Dedifferentiated amniotic fluid mesenchymal stem cell (primary cell): Measurements from ENCODE around the gene GLI3.
"Not testable (repeated sequence)": the region's sequence is repeated elsewhere in the genome, so short reads cannot be mapped to it uniquely, and the experiment has no call there.

Experiments used
- DNase-seq: peaks from one replicate; pipeline ENCODE4 v3.0.0-alpha.2; 2016; ENCODE audit errors: extremely low spot score

GLI3 gene

GRCh38 chr7:42212541-42213090, 24.4 kb downstream of the GLI3 start:
- DNase-seq = no peak

- DNase-seq = no peak
These were observed 25.1 kb downstream of the GLI3 start for GRCh38 chr7:42211938-42212337.

GRCh38 chr7:42210779-42211178, 26.2 kb downstream of the GLI3 start:
- no peak for DNase-seq

GRCh38 chr7:42210333-42210732, 26.7 kb downstream of the GLI3 start:
- no peak for DNase-seq

- DNase-seq = not testable (repeated sequence)
These were observed 27.9 kb downstream of the GLI3 start for GRCh38 chr7:42209085-42209484.

- DNase-seq = no peak
These were observed 28.4 kb downstream of the GLI3 start for GRCh38 chr7:42208572-42208971.

GRCh38 chr7:42207420-42207819, 29.6 kb downstream of the GLI3 start:
- DNase-seq = no peak

- DNase-seq = no peak
These were observed 33.7 kb downstream of the GLI3 start for GRCh38 chr7:42203336-42203735.

- no peak for DNase-seq
These were observed 34.4 kb downstream of the GLI3 start for GRCh38 chr7:42202601-42203000.

GRCh38 chr7:42198974-42199668, 37.9 kb downstream of the GLI3 start:
- peak; percentile 79 for DNase-seq

GRCh38 chr7:42198296-42198695, 38.7 kb downstream of the GLI3 start:
- no peak for DNase-seq

GRCh38 chr7:42197451-42197850, 39.6 kb downstream of the GLI3 start:
- no peak for DNase-seq

- no peak for DNase-seq
These were observed 42.8 kb downstream of the GLI3 start for GRCh38 chr7:42194238-42194637.

GRCh38 chr7:42193471-42194129, 43.4 kb downstream of the GLI3 start:
- no peak for DNase-seq

- DNase-seq = no peak
These were observed 44.1 kb downstream of the GLI3 start for GRCh38 chr7:42192851-42193461.

- no peak for DNase-seq
These were observed 44.9 kb downstream of the GLI3 start for GRCh38 chr7:42192066-42192465.

- DNase-seq = no peak
These were observed 47.5 kb downstream of the GLI3 start for GRCh38 chr7:42189535-42189934.

- DNase-seq = no peak
These were observed 50.9 kb downstream of the GLI3 start for GRCh38 chr7:42186151-42186550.

- DNase-seq = no peak
These were observed 51.3 kb downstream of the GLI3 start for GRCh38 chr7:42185726-42186125.

GRCh38 chr7:42183547-42183946, 53.5 kb downstream of the GLI3 start:
- no peak for DNase-seq

GRCh38 chr7:42181566-42181965, 55.4 kb downstream of the GLI3 start:
- no peak for DNase-seq

GRCh38 chr7:42180806-42181205, 56.2 kb downstream of the GLI3 start:
- no peak for DNase-seq

- DNase-seq = no peak
These were observed 60.3 kb downstream of the GLI3 start for GRCh38 chr7:42176724-42177101.
